ENCODE data around the gene PER2.

- TF ChIP-seq, protein P1, sequence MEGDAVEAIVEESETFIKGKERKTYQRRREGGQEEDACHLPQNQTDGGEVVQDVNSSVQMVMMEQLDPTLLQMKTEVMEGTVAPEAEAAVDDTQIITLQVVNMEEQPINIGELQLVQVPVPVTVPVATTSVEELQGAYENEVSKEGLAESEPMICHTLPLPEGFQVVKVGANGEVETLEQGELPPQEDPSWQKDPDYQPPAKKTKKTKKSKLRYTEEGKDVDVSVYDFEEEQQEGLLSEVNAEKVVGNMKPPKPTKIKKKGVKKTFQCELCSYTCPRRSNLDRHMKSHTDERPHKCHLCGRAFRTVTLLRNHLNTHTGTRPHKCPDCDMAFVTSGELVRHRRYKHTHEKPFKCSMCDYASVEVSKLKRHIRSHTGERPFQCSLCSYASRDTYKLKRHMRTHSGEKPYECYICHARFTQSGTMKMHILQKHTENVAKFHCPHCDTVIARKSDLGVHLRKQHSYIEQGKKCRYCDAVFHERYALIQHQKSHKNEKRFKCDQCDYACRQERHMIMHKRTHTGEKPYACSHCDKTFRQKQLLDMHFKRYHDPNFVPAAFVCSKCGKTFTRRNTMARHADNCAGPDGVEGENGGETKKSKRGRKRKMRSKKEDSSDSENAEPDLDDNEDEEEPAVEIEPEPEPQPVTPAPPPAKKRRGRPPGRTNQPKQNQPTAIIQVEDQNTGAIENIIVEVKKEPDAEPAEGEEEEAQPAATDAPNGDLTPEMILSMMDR (conservative IDR thresholded peaks at IDR 0.05; ENCODE audit: low read depth, low read length): no peak
- TF ChIP-seq POLR2A (IDR thresholded peaks at IDR 0.05; ENCODE audit: low read depth, low read length) (no peak), CEBPB (IDR thresholded peaks at IDR 0.05; ENCODE audit: low read depth, low read length) (no peak), RCOR1 (IDR thresholded peaks at IDR 0.05; ENCODE audit: insufficient replicate concordance, low read length) (no peak), CHD1 (IDR thresholded peaks at IDR 0.05; ENCODE audit: low read depth, low read length) (no peak), MXI1 (IDR thresholded peaks at IDR 0.05; ENCODE audit: borderline replicate concordance, low read depth, low read length) (no peak), FOS (IDR thresholded peaks at IDR 0.05; ENCODE audit: low read depth, low read length) (no peak), MAFK (IDR thresholded peaks at IDR 0.05; ENCODE audit: low read depth, low read length) (no peak), RFX5 (IDR thresholded peaks at IDR 0.05; ENCODE audit: low read depth, low read length) (no peak), MAZ (IDR thresholded peaks at IDR 0.05; ENCODE audit: borderline replicate concordance, low read depth, low read length) (no peak)
- TF ChIP-seq, protein P2, sequence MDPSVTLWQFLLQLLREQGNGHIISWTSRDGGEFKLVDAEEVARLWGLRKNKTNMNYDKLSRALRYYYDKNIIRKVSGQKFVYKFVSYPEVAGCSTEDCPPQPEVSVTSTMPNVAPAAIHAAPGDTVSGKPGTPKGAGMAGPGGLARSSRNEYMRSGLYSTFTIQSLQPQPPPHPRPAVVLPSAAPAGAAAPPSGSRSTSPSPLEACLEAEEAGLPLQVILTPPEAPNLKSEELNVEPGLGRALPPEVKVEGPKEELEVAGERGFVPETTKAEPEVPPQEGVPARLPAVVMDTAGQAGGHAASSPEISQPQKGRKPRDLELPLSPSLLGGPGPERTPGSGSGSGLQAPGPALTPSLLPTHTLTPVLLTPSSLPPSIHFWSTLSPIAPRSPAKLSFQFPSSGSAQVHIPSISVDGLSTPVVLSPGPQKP (IDR thresholded peaks at IDR 0.05; ENCODE audit: borderline replicate concordance, low read depth, low read length): no peak
Observed at GRCh38 chr2:238294393-238295143, 6.2 kb upstream of the PER2 start.

Measured in IMR-90 (cell line).